ENCODE data around the gene ADAMTS4.

Gene ADAMTS4

GRCh38 chr1:161195171-161195570, 3.7 kb downstream of the ADAMTS4 start:
- no peak for TF ChIP-seq CTCF (IDR thresholded peaks at IDR 0.05; ENCODE audit: insufficient read depth, low read depth, low read length, missing control alignments)
- no peak for DNase-seq (ENCODE audit: low read depth)
- H3K4me3 ChIP-seq (ENCODE audit: low read length): no peak overlapping the region

- no peak overlapping the region for H3K4me3 ChIP-seq (ENCODE audit: low read length)
- no peak for DNase-seq (ENCODE audit: low read depth)
- TF ChIP-seq CTCF (IDR thresholded peaks at IDR 0.05; ENCODE audit: insufficient read depth, low read depth, low read length, missing control alignments): no peak
These were observed 5.2 kb downstream of the ADAMTS4 start for GRCh38 chr1:161193561-161194235.

- H3K4me3 ChIP-seq (ENCODE audit: low read length): no peak overlapping the region
- TF ChIP-seq CTCF (IDR thresholded peaks at IDR 0.05; ENCODE audit: insufficient read depth, low read depth, low read length, missing control alignments): peak; percentile 98
- DNase-seq (ENCODE audit: low read depth): peak; percentile 73
These were observed 6.1 kb downstream of the ADAMTS4 start for GRCh38 chr1:161192476-161193465.

- no peak for DNase-seq (ENCODE audit: low read depth)
- no peak overlapping the region for H3K4me3 ChIP-seq (ENCODE audit: low read length)
- TF ChIP-seq CTCF (IDR thresholded peaks at IDR 0.05; ENCODE audit: insufficient read depth, low read depth, low read length, missing control alignments): no peak
These were observed 6.9 kb downstream of the ADAMTS4 start for GRCh38 chr1:161191971-161192370.

- DNase-seq (ENCODE audit: low read depth): no peak
- no peak for TF ChIP-seq CTCF (IDR thresholded peaks at IDR 0.05; ENCODE audit: insufficient read depth, low read depth, low read length, missing control alignments)
- no peak overlapping the region for H3K4me3 ChIP-seq (ENCODE audit: low read length)
These were observed 7.8 kb downstream of the ADAMTS4 start for GRCh38 chr1:161190962-161191521.

- DNase-seq (ENCODE audit: low read depth): no peak
- H3K4me3 ChIP-seq (ENCODE audit: low read length): no peak overlapping the region
- no peak for TF ChIP-seq CTCF (IDR thresholded peaks at IDR 0.05; ENCODE audit: insufficient read depth, low read depth, low read length, missing control alignments)
These were observed 9.8 kb downstream of the ADAMTS4 start for GRCh38 chr1:161189036-161189435.
